ENCODE data around the gene UCP1.

The UCP1 gene

GRCh38 chr4:140568507-140569306, at the start of gene UCP1:
Gene UCP1 (minus strand): TSS chr4:140568961. CDS start chr4:140568729, 232 bp downstream.
- DNase-seq (ENCODE audit: low spot score): peak; percentile 68

DNA sequence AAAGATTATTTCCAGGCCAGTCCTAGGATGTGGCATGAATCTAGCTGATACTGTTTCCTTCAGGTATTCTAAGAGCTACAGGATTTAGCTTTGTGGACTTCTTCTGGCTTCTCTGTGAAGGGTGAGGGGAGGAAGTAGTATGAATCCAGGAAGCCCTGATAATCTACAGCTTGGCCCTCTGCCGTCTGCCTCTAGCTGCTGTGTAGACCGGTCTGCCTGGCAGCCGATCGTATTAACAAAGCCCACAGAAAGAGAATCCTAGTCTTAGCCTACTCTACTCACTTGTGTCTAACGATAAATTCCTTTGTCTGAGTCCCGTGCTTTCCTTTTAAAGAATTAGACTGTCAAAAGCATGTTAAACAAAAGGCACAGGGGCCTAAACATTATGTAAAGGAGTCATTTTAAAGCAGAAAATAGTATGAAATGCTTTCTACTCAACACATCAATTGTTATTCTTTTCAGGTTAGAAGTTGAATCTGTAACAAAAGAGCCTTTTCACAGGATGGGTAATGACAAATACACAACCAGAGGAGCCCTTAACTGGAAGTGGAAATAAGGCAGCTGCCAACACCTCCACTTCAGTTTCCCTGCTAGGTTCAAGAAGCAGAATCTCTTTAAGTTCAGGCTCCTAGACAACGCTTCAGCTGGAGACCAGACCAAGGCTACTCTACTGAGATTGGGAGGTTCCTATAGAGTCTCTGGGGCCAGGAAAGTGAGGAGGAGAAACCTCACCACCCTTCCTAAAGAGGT, 48.9 kb upstream of the UCP1 start:
- DNase-seq (ENCODE audit: low spot score): no peak

- DNase-seq (ENCODE audit: low spot score): no peak
These were observed 46.7 kb upstream of the UCP1 start for GRCh38 chr4:140615451-140615850.

DNA sequence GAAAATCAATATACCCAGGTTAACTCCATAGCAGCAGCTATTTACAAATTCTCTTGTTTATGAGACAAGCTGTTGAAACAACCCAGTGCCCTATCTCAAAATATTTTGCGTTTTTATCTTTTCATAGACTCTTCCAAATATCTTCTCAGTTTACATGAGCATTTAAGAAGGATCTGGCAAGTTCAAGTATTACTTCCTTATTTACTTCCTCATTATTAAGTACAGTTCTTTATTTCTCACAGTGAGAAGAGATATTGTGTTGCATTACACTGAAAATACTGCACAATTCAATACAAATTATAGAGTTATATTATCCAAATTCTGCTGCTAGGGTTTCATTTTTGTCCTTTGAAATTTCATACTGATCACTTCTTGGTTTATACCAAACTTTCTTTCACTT, 43.6 kb upstream of the UCP1 start:
- DNase-seq (ENCODE audit: low spot score): no peak

GRCh38 chr4:140611854-140612253, 43.1 kb upstream of the UCP1 start:
- DNase-seq (ENCODE audit: low spot score): no peak

DNA sequence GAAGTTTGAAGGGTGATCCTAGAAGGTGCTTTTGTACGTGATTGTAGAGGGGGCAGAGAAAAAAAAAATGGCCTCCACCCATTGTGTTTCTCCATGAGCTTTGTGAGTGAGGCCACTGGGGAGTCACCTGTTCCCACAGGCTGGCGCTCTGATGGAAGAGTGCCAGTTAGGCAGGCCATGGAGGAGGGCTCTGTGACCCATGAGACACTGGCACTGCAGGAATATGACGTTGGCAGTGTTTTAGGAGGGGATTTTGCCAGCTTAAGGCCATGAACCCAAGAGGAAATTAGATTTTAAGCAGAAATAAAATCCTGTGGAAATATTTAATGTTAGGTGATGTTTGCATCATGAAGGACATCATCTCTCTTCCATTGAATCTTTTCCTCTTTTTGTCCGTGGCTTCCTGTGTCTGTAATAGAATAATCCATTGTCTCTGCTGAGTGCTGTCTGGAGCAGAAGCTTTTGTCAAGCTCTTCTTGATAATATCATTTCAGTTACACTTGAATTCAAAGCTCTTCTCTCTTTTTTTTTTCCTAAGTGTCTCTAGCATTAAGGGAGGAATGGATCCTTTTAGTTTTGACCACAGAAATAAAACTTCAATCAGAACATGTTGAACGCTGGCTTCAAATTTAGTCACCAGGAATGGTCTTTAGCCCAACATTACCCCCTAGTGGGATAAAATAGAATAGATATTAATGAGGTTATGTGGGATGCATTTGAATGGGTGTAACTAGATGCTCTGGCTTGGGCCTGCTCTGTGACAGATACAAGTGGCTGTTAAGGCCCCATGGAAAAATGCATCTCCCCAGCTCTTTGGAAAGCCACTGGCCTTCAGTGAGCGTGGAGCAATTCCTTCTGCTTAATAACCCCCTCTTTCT, 41.0 kb upstream of the UCP1 start:
- no peak for DNase-seq (ENCODE audit: low spot score)

DNA sequence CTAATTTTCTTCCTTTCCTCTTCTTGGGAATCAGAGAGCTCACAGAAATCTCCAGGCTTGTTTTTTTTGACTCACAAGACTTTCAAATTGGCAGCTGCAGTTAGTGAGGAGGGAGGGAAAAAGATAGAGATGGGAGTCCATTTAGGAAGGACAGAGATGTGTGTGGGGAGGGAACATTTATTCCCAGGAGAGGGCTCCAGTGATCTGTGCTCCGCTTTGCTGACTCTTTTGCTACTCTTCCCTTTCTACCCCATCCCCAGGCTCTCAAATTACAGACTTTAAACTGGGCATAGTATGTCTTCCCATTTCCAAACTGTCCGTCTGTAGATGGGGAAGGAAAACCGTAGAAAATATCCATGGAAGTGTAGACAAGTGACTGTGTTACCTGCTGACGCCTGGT, 39.1 kb upstream of the UCP1 start:
- DNase-seq (ENCODE audit: low spot score): no peak

- no peak for DNase-seq (ENCODE audit: low spot score)
These were observed 35.8 kb upstream of the UCP1 start for GRCh38 chr4:140604544-140604943.

DNA sequence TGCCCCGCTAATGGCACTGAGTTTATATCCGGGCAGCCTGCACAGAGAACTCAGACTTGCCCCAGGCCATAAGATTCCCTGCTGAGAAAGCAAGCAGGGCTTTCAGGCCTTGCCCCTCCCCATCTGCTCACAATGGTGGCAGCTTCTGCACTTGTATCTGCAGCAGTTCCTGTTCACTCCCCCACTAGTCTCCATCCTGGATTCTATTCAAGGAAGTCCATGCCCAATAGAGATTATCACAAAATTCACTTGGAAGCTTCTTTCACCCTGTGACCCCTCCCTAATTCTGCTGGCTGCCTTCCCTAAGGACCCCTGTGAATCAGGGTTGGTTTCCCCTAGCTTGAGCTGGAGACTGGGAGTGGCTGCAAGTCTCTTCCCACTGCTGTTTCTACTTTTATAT, 34.5 kb upstream of the UCP1 start:
- no peak for DNase-seq (ENCODE audit: low spot score)

DNA sequence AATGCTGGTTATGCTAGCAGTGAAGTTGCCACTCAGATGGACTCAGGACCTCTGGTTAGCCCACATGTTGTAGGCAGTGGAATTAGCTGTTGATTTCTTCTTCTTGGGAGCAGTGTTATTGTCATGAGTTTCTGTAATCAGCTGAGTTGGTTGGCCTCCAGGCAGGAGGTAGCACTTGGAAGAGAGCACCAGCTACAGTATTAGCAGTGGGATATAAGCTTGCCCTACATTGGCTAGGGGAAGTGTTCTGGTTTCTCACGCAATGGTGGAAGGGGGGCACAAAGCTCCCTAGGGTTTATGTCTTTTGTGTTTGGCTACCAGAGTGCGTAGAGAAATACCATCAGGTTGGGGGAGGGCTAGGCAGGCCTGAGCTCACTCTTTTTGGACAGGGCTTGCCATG, 34.0 kb upstream of the UCP1 start:
- DNase-seq (ENCODE audit: low spot score): no peak

DNA sequence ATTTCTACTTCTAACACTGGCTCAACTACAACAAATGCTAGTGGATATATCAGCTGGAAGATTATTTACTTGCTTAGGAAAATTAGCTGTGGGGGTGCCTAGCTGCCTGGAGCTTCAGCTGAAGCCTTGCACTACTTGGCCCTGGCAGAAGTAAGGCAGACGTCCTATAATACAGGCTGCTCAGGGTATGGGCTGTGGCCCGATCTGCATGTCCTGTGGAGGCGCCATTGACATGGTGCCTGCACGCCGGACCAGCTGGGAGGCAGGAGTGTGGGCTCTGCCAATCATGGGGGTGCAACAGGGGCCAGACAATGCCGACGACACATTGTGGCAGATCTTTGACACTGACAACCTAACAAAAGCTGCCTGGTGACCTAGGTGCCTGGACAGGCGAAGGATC, 31.6 kb upstream of the UCP1 start:
- no peak for DNase-seq (ENCODE audit: low spot score)

DNA sequence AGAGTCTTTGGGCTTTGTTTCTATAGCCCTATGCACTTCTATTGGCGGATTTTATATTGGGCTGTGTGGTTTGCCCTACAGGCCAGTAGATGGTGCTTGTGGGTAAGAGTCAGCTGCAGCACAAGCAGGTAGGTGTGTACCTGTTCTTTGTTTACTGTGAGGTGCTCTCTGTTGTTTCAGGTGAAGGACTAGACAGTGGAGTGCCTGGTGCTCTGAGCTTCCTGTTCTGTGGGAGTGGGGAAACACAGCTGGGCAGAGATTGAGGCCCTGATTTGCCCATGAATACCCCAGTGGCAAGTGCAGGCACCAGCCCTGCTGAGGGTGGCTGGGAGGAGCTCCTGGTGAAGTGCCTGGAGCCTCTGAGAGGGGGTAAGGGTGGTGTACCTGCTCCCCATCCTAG, 26.3 kb upstream of the UCP1 start:
- DNase-seq (ENCODE audit: low spot score): no peak

- no peak for DNase-seq (ENCODE audit: low spot score)
These were observed 15.7 kb upstream of the UCP1 start for GRCh38 chr4:140584439-140584838.

DNA sequence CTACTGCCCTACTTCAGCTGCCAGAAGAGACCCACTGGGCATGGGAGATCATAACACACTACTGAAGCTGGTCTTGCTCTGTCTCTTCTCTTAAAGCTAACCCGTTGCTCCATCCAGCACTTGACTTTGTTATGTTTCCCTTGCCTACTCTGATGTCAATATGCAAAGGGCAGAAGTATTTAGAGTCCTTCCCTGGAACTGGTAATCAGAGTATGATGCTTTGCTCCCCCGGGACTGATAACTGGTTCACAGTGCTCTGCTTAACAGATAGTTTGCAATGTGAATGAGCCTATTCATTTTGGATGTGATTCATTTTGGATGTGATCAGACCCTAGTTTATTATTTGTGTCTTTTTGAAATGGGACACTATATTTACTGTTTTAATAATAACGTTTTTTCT, 12.3 kb upstream of the UCP1 start:
- no peak for DNase-seq (ENCODE audit: low spot score)

GRCh38 chr4:140579278-140579677, 10.5 kb upstream of the UCP1 start:
- DNase-seq (ENCODE audit: low spot score): no peak

DNA sequence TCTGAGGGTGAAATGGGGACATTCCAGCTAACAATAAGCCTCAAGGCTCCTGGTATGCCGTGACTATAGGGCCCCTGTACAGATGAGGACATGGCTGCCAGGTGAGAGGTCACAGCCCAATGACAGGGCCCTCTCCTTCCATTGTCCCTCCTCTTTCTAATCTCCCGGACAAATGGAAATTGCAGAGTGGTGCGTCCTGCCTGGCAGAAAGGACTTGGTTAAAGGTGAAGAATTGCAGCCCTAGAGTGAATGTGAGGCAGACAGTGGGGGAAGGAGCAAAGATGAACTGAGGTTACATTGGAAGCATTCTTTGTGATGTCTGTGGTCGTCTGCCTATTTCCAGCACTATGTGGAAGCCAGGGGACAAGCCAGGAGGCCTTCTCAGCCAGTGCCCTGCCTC, 6.7 kb upstream of the UCP1 start:
- DNase-seq (ENCODE audit: low spot score): no peak

DNA sequence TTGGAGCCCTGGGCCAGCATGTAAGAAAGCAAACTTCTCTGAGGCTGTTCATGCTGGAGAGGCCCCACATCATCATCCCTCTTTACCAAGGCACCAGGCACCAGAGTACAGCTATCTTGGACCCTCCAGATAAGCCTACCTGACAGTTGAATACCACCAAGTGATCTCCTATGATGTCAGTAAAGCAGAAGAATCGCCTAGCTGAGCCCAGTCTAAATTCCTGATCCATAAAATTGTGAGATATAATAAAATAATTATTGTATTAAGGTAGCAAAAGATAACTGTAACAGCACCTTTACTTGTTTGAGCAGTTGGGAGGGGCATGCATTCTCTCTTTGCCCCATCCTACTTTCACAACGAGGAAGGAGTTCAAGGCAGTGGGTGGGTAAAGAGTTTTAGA, 2.9 kb upstream of the UCP1 start:
- no peak for DNase-seq (ENCODE audit: low spot score)

DNA sequence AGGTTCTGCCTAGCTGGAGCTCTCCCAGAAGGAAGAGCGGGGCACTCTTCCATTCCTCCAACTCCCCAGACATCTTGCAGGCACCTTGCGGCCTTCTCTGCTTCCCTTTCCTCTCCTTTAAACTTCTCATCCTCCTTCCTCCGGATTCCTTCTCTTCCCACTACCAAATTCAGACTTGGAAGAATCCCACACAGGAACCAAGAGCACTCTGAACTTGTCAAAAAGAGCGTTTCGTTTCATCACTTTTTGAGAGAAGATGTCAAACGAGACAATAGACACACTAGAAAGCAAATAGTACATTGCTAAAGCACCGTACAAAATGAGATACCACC, 512 bp upstream of the UCP1 start:
- no peak for DNase-seq (ENCODE audit: low spot score)

DNA sequence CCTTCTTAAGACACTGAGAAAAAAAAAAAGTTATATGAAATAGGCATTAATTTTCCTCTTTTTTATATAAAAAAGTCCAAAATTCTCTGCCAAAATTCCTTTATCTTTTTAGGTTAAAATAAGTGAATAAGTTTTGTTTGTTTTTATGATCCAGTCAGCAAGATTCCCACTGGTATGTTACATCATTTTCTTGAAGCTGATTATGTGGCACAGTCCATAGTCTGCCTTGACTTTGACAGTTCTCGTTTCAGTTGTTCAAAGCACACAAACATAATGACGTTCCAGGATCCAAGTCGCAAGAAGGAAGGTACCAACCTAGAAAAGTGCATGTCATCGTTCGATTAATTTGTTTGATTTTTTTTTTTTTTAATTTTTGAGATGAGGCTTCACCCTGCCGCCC, 9.1 kb downstream of the UCP1 start:
- DNase-seq (ENCODE audit: low spot score): no peak

- DNase-seq (ENCODE audit: low spot score): no peak
These were observed 10.8 kb downstream of the UCP1 start for GRCh38 chr4:140557831-140558435.

DNA sequence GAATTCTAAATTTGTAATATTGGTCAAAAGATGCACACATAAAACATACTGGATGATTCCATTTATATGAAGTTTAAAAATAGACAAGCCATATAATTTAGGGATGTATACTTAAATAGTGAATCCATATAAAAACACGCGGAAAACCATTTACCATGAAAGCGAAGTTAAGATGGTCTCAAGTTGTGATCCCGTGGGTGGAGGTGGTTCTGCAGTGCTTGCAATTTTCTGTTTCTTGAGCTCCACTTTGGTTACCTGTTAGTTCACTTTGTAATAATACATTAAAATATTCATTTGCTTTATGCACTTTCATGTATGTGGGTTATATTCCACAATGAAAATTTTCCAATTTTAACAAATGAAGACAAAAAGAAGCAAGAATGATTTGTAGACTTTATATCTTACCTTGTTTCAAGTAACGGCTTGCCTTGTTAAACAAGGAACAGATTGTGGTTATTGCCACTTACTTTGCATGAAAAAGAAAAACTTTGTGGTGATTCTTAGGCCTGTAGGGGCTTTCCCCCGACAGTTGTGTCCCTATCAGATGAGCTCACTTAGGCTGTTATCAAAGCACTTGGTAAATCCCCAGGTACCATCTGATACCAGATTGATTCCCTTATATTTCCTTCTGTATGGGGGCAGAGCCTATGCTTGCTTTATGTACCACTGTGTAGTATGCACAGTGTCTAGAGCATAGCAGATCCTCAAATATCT, 12.2 kb downstream of the UCP1 start:
- no peak for DNase-seq (ENCODE audit: low spot score)

Measured in left forelimb (tissue), 1 donor.